GM12865 (cell line): Measurements from ENCODE around the gene RIC3.

Source experiments
- DNase-seq: peaks from one replicate; pipeline ENCODE4 v3.0.0; 2010; ENCODE audit warnings: low read depth
- H3K4me3 ChIP-seq: 2 replicates; pipeline ENCODE4 v1.5.1; 2011; ENCODE audit warnings: mild to moderate bottlenecking, low read depth, low read length, control low read depth
- TF ChIP-seq, protein P1 (sequence below): IDR thresholded peaks from 2 replicates; pipeline ENCODE4 v1.5.1; 2011; ENCODE audit warnings: low read length, control low read depth, low read depth, inconsistent platforms; ENCODE audit not compliant: insufficient read depth; ENCODE audit errors: missing control alignments

Gene RIC3

GRCh38 chr11:8202516-8203413, 33.9 kb upstream of the RIC3 start:
- no peak overlapping the region for H3K4me3 ChIP-seq
- no peak for DNase-seq
- TF ChIP-seq, protein P1, sequence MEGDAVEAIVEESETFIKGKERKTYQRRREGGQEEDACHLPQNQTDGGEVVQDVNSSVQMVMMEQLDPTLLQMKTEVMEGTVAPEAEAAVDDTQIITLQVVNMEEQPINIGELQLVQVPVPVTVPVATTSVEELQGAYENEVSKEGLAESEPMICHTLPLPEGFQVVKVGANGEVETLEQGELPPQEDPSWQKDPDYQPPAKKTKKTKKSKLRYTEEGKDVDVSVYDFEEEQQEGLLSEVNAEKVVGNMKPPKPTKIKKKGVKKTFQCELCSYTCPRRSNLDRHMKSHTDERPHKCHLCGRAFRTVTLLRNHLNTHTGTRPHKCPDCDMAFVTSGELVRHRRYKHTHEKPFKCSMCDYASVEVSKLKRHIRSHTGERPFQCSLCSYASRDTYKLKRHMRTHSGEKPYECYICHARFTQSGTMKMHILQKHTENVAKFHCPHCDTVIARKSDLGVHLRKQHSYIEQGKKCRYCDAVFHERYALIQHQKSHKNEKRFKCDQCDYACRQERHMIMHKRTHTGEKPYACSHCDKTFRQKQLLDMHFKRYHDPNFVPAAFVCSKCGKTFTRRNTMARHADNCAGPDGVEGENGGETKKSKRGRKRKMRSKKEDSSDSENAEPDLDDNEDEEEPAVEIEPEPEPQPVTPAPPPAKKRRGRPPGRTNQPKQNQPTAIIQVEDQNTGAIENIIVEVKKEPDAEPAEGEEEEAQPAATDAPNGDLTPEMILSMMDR: no peak

DNA sequence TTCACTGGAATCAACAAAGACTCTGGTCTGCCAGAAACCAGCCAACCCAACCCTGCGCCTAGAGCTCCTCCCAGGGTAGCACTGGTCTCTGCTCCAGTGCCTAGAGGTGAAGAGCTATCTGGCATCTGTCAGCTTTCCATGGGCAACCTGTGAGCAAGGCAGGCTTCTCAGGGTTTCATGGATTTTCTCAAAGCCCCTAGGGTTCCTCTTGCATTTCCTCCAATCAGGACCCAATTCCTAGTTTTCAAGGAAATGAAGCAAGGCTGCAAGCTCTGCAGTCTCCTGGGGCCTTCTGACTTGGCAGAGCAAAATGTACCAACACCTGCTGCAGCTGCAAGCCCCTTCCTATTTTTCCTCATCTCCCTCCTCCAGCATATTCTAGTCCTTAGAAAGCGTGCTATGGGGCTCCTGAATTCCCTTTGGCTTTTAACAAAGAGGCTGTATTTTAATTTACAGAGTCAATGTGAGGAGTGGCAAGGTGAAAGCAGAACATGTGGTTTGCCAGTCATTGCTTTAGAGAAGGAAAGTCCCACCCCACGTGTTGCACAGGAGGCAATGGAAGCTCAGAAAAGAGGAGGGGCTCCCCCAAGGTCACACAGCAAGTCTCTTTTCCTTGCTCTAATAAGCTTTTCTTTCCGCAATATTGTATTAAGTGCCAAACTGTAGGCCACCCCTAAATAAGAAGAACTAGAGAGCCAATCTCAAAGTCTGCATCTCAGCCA, 33.0 kb upstream of the RIC3 start:
- TF ChIP-seq, protein P1: no peak
- DNase-seq: peak; percentile 64
- no peak overlapping the region for H3K4me3 ChIP-seq

DNA sequence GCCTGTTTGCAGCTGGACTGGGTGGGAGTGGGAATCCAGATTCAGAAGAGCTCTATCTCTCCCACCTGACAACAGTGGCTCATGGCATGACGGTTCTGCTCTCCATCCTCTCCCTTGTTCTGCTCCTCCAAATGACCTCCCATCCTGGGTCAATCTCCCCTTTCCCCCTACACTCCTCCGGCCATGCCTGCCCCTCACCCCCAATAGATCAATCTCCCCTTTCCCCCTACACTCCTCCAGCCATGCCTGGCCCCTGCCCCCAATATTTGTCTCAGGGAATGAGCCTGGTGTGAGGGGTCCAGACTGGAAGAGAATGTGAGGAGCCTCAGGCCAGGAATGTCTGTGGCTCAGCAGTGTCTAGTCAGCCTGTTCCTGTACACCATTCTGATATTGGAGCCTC, 30.9 kb upstream of the RIC3 start:
- no peak overlapping the region for H3K4me3 ChIP-seq
- TF ChIP-seq, protein P1: no peak
- no peak for DNase-seq

- no peak overlapping the region for H3K4me3 ChIP-seq
- no peak for DNase-seq
- TF ChIP-seq, protein P1: no peak
Measured at GRCh38 chr11:8196749-8197148, 27.9 kb upstream of the RIC3 start.

DNA sequence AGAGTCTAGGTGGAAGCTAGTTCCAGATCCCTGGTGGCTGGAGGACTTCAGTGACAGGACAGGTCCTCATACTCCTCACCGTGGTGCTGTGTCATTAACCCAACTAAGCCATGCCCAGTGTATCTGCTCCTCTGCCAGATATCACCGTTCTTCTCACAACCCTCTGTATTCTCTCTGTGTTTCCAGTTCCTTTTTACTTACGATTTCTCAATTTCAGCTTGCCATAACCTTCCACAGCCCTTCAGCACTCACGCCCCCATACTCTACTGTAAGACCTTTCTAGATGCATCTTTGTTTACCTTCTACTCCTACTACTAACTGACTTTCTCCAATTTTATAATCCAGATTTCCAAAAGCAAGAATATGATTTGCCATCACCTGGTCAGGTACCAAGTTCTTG, 26.1 kb upstream of the RIC3 start:
- H3K4me3 ChIP-seq: no peak overlapping the region
- no peak for DNase-seq
- TF ChIP-seq, protein P1: no peak

- no peak for DNase-seq
- TF ChIP-seq, protein P1: no peak
- no peak overlapping the region for H3K4me3 ChIP-seq
Measured at GRCh38 chr11:8192896-8193209, 24.0 kb upstream of the RIC3 start.
